ENCODE results near the gene EXOC6. TPM values are rescaled to one million over a fixed set of nuclear protein-coding genes. Genes with fewer than 3 reads are reported as not detected.

EXOC6 gene
- total RNA-seq, 4 donors from 2014 or later = 14.4 to 22.4 (median 16.8) TPM

- WGBS, 2 donors (ENCODE audit: low coverage in 1 of 2) = 96 to 100% methylated on average over 1 to 5 of the region's 6 CpGs
- Histone ChIP-seq H3K36me3 (peaks cover 0 to 64% of the 10 kb centered on the region in 2 donors), H3K9me3 (no peaks in the 10 kb centered on the region), H3K4me1 (no peaks in the 10 kb centered on the region), H3K27ac (no peak overlapping the region), H3K27me3 (no peaks in the 10 kb centered on the region), H3K4me3 (no peak overlapping the region)
- TF ChIP-seq EP300 (IDR thresholded peaks at IDR 0.05) = no peak
- TF ChIP-seq POLR2A (IDR thresholded peaks at IDR 0.05) = no peak
- no peak for TF ChIP-seq CTCF (IDR thresholded peaks at IDR 0.05)
- TF ChIP-seq POLR2AphosphoS5 (IDR thresholded peaks at IDR 0.05) = no peak
- no peak for ATAC-seq
Measured at GRCh38 chr10:92913973-92914372, 65.7 kb downstream of the EXOC6 start.

GRCh38 chr10:92914478-92915325 lies 66.4 kb downstream of the EXOC6 start:
- TF ChIP-seq CTCF (IDR thresholded peaks at IDR 0.05) = peak in 3 of 4 experiments; percentile 29 to 54 (median 53)
- no peak for TF ChIP-seq POLR2A (IDR thresholded peaks at IDR 0.05)
- TF ChIP-seq EP300 (IDR thresholded peaks at IDR 0.05) = no peak
- no peaks in the 10 kb centered on the region for H3K4me1 ChIP-seq
- peaks cover 0 to 65% of the 10 kb centered on the region in 2 donors for H3K36me3 ChIP-seq
- no peak for ATAC-seq
- H3K9me3 ChIP-seq = no peaks in the 10 kb centered on the region
- WGBS, 2 donors (ENCODE audit: low coverage in 1 of 2) = 81 to 83% methylated on average over 4 of the region's 4 CpGs
- H3K27ac ChIP-seq = no peak overlapping the region
- H3K4me3 ChIP-seq = no peak overlapping the region
- no peaks in the 10 kb centered on the region for H3K27me3 ChIP-seq

GRCh38 chr10:92915892-92916291 lies 67.6 kb downstream of the EXOC6 start:
- H3K9me3 ChIP-seq = peaks cover 0 to 8% (median 0%) of the 10 kb centered on the region in 3 donors
- no peak overlapping the region for H3K27ac ChIP-seq
- no peaks in the 10 kb centered on the region for H3K4me1 ChIP-seq
- no peak overlapping the region for H3K4me3 ChIP-seq
- no peaks in the 10 kb centered on the region for H3K27me3 ChIP-seq
- WGBS, 2 donors (ENCODE audit: low coverage in 1 of 2) = 91 to 100% methylated on average over 2 to 3 of the region's 3 CpGs
- peaks cover 0 to 65% of the 10 kb centered on the region in 2 donors for H3K36me3 ChIP-seq
- no peak for ATAC-seq
- no peak for TF ChIP-seq EP300 (IDR thresholded peaks at IDR 0.05)
- no peak for TF ChIP-seq CTCF (IDR thresholded peaks at IDR 0.05)
- TF ChIP-seq POLR2AphosphoS5 (IDR thresholded peaks at IDR 0.05) = no peak
- no peak for TF ChIP-seq POLR2A (IDR thresholded peaks at IDR 0.05)

GRCh38 chr10:92916433-92916832 lies 68.1 kb downstream of the EXOC6 start:
- Histone ChIP-seq H3K27me3 (no peaks in the 10 kb centered on the region), H3K4me1 (no peaks in the 10 kb centered on the region), H3K36me3 (peaks cover 0 to 66% of the 10 kb centered on the region in 2 donors), H3K9me3 (peaks cover 0 to 13% (median 0%) of the 10 kb centered on the region in 3 donors), H3K4me3 (no peak overlapping the region), H3K27ac (no peak overlapping the region)
- no peak for ATAC-seq
- WGBS, 2 donors (ENCODE audit: low coverage in 1 of 2) = 64 to 80% methylated on average over 1 to 2 of the region's 2 CpGs
- no peak for TF ChIP-seq EP300 (IDR thresholded peaks at IDR 0.05)
- no peak for TF ChIP-seq CTCF (IDR thresholded peaks at IDR 0.05)
- TF ChIP-seq POLR2A (IDR thresholded peaks at IDR 0.05) = no peak
- no peak for TF ChIP-seq POLR2AphosphoS5 (IDR thresholded peaks at IDR 0.05)

- H3K9me3 ChIP-seq = peaks cover 0 to 13% (median 0%) of the 10 kb centered on the region in 3 donors
- no peaks in the 10 kb centered on the region for H3K4me1 ChIP-seq
- TF ChIP-seq POLR2AphosphoS5 (IDR thresholded peaks at IDR 0.05) (no peak), EP300 (IDR thresholded peaks at IDR 0.05) (no peak), CTCF (IDR thresholded peaks at IDR 0.05) (no peak), POLR2A (IDR thresholded peaks at IDR 0.05) (no peak)
- no peak overlapping the region for H3K27ac ChIP-seq
- no peak overlapping the region for H3K4me3 ChIP-seq
- 84 to 93% methylated on average over 1 to 3 of the region's 3 CpGs for WGBS, 2 donors (ENCODE audit: low coverage in 1 of 2)
- H3K36me3 ChIP-seq = peaks cover 0 to 63% of the 10 kb centered on the region in 2 donors
- ATAC-seq = no peak
- H3K27me3 ChIP-seq = no peaks in the 10 kb centered on the region
Measured at GRCh38 chr10:92918603-92919002, 70.3 kb downstream of the EXOC6 start.
